Suppressor macrophage treated with lipopolysaccharide for 4 hours (primary cell): ENCODE results near the gene SYNJ1.
"Not testable (repeated sequence)": the region's sequence is repeated elsewhere in the genome, so short reads cannot be mapped to it uniquely, and the experiment has no call there.

Source experiments
- DNase-seq: peaks from one replicate; pipeline ENCODE4 v3.0.0-alpha.2; 2020

The SYNJ1 gene

DNA sequence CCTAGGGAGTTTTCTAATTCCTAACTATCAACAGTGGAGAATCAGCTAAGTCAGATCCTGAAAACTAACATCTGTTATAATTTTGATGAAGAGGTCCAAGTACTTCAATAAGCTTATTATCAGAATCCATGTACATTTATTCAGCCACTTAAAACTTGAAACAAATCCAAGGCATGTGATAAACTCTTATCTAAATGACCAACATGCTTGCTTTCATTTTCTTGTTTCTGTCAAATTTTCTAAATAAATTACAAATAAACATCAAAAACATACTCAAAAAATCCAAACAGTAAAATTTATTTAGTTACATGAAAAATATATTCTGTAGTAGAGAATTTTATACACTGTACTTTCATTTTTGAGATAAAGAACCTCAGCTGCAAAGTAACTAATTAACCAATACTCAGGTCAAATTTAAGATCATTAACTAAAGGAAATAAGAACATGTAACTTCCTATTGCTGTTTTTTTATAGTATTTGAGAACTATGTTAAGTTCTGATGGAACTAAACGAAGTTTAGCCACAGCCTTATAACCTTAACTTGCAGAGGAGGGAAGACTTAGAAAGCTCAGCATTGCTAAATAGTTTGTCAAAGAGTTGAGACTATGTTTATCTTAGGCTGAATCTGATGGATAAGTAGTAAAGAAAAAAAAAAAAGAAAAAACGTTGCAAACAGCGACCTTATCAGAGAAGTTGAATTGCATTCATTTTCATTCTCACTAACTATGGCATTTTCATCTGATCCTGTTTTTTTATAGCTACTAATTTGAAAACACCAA is 44.9 kb downstream of the SYNJ1 start:
- DNase-seq: no peak

DNA sequence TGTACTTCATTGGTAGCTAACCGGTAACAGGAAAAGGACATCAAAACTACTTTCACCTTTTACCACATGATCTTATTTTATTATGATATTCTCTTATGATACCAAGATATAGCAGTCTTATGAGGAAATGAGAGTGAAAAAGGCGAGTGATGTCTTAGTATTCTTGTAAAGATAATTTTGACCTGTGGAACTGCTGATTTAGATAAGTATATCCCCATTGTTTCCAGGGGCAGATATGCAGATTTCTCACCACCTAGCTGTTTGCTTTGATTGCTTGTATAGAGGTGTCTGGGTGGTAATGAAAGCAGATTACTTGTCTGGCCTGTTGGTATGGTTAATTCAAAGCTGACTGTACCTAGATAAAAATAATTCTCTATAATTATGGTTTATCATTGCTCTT is 53.1 kb downstream of the SYNJ1 start:
- DNase-seq: no peak

DNA sequence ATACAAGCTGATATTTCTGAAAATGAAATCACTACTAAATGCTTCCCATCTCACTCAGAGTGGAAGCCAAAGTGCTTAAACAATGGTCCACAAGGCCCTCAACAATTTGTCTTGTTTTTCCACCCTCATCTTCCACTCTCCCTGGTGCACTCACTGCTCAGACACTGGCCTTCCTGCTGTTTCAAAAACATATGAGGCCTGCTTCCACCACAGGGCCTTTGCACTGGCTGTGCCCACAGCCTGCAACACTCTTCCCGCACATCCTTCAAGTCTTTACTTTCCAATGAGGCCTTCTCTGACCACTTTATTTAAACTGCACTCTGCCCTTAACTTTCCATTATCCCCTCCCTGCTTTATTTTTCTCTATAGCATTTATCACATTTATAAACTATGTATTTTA is 53.8 kb downstream of the SYNJ1 start:
- DNase-seq: no peak

DNA sequence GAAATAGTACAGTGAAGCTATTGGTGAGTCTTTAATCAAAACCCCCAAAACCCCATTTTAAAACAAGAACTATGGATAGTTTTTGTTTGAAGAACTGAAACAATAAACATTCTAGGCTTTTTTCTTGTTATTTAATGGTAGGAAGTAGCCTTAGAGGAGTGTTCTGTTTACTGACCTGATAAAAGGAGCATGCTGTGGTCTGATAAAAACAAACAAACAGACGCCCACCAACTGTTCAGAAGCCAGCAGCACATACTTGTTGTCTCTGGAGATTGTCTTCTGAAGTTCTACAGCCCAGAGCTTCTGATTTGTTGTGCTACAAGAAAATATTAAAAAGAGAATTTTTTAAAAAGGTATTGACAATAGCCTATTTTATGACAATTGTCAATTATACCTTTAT is 61.6 kb downstream of the SYNJ1 start:
- no peak for DNase-seq

DNA sequence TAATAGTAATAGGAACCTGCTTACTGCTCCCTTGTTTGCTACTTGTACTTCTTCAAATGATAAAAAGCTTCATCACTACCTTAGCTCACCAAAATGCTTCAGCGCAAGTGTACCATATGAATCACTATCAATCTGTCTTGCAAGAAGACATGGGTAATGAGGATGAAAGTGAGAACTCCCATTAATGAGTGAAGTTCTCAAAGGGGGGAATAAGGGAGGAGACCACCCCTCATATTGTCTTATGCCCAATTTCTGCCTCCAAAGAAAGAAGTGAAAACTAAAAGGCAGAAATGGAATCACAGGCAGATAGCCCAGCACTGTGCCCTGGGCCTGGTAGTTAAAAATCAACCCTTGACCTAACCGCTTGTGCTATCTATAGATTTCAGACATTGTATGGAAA is 63.7 kb downstream of the SYNJ1 start:
- DNase-seq: not testable (repeated sequence)

DNA sequence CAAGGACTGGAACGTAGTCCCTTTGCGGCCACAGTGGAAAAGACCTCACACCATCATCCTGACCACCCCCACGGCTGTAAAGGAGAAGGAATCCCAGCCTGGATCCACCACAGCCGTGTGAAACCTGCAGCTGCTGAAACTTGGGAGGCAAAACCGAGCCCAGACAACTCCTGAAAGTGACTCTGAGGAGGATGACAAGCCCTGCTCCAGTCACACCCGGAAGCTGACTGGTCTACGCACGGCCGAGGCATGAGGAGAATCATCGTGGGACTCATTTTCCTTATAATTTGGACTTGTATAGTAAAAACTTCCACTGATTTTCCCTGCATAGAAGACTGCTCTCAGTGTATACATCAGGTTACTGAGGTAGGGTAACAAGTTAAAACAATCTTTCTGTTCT is 65.8 kb downstream of the SYNJ1 start:
- DNase-seq: not testable (repeated sequence)

DNA sequence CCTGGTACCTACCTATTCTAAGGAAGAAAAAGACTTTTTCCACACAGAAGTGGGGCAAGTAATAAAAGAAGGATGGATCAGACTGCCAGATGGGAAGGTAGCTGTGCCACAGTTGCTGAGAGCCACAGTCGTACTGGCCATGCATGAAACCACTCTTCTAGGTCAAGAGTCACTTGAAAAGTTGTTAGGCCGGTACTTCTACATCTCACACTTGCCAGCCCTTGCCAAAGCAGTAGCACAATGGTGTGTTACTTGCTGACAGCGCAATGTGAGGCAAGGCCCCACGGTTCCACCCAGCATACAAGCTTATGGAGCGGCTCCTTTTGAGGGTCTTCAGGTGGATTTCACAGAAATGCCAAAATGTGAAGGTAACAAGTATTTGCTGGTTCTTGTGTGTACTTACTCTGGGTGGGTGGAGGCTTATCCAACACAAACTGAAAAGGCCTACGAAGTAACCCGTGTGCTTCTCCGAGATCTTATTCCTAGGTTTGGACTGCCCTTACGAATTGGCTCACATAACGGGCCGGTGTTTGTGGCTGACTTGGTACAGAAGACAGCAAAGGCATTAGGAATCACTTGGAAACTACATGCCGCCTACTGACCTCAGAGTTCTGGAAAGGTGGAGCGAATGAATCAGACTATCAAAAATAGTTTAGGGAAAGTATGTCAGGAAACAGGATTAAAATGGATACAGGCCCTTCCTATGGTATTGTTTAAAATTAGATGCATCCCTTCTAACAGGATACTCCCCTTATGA is 66.6 kb downstream of the SYNJ1 start:
- not testable (repeated sequence) for DNase-seq

DNA sequence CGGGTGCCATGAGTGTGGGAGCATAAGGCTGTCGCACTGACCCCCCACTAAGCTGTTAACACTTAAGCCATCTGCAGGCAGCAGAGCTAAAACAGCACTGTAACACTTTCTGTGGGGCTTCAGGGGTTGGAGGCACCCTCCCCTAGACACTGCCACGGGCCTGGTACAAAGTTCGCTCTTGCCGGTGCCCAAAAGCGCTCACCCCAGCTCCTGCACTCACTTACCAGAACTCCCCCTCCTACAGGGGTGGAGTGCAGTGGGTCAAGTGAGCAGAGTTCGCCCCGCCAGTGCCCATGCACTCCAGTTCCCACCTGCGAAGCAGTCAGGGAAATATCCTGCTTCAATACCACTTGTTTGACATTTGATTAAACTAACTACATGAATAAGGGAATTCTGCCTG is 69.3 kb downstream of the SYNJ1 start:
- no peak for DNase-seq

DNA sequence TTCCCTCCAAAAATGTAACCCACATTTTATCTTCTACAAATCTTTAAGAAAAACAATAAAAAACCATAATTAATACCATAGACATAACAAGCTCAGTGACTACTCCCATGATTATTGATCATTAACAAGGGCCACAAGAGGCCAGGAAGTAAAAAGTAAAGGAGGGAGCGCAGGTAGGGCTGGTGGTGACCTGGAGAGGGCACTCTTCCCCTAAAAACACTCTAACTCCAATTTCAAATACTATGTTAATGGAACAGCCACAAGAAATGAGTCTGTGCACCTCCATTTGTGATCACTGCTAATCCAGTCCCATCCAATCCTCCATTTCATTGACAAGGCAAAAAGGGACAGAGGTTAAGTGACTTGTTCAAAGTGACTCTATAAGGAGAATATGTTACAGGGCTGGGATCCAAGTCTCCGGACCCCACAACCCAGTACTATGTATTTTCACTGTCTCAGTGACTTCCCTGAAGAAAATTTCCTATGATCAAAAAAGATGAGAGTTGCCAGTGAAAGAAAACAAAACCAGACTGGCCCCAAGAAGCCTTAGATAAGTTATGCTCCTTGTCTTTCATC is 74.4 kb downstream of the SYNJ1 start:
- no peak for DNase-seq

DNA sequence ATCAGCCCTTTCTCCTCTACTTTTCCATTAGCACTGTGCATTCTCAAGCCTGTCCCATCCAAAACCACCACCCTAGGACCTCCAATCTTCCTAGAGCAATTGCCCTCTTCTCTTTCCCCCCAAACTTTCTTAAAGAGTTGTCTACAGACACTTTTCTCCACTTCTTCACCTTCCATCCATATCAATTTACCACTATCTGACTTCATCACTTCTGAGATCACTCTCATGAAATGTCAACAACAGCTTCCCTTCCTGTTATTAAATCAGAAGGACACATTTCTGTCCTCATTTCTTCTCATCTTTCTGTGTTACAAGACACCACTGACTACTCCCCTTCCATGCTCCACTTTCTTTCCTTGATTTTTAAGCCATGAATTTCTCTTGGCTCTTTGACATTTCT is 79.6 kb downstream of the SYNJ1 start:
- no peak for DNase-seq

DNA sequence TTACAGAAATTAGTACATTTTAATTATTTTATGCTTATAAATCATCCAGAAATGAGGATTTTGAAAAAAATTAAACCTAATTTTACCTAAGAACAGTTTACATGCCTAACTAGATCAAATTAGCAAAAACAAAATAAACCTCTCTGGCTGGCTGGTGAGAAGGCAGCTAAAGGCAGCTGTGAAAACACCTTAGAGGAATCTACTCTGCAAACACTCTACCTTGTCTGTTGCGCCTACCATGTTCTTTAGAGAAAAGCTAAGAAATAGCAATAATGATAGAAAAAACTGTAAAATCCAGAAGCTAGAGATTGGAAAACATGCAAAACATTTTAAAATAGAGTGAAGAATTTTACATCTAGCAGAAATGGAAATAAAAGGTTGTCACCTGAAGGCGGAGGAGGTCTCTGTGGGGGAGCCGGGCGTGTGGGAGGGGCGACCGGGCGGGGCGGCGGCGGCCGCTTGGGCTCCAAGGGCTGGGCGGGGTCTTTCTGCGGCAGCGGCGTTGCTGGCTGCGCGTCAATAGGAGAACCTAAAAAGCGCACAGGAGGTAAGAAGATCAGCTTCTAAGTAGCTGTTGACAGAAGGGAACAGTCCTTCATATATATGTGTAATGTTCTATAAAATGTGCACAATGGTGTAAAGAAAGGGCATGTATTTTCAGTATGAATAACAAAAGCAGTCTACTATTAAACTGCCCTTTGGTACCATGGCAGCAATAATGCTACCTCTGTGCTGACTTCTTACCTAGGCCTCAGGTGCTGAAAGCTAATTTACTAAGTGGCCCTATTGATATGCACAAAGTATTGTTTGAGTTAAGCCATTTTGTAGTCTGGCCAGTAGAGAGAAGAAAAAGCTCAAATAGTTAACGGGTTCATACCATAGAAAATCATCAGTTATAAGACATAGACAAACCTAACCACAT is 82.3 kb downstream of the SYNJ1 start:
- DNase-seq: no peak

DNA sequence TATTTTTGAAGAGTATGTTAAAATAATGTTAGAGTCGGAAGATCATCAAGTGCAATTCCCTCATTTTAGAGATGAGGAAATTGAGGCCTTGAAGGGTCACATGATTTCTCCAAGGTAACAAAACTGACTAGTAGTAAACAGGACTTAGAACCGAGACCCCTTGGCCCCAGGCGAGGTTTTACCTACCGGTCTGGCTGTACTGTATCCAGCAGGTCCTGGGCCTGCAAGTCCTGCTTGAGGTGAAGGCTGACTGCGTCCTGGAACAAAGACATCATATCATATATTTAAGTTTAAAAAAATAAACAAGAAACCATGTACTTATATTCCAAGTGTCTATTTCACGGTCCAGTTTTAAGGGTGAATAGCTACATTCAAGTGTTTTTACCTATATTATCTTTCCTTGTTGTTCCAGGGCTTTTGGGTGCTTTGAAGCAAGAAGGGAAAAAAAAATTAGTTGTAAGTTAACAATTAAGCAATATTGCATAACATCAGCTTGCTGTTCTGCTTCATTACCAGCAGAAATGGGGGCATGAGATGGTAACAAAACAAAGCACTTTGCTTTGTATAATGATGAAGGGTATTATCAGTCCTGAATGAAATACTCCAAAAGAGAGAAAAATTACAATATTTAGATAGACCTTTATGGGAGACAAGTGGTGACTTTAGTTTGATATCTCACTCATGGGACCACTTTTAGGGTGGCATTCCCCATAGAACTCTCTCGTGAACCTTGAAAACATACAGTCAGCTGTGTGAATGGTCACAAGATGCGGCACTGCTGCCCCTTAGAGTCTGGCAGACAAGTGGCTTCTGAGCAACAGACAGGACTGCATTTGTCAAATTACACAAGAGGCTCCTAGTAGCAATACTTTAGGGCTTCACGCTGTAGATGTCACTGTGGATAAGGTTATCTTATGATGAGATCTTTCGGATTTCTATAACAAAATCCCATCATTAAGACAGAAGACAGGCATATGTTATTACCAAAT is 85.8 kb downstream of the SYNJ1 start:
- DNase-seq: no peak

DNA sequence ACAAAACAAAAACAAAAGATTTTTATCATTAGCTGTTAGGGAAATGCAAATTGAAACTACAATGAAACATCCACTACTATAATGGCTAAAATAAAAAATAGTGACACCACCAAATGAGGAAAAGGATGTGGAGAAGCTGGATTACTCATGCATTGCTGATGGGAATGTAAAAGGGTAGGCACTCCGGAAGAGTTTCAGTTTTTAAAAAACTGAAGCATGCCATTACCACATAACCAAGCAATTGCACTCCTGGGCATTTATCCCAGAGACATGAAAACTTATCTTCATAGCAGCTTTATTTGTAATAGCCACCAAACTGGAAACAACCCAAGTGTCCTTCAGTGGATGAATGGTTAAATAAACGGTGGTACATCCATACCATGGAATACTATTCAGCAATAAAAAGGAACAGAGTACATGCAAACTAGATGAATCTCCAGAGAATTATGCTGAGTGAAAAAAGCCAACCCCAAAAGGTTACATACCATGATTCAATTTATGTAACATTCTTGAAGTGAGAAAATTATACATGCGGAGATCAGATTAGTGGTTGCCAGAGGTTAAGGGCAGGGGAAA is 101.1 kb downstream of the SYNJ1 start:
- peak; percentile 60 for DNase-seq

DNA sequence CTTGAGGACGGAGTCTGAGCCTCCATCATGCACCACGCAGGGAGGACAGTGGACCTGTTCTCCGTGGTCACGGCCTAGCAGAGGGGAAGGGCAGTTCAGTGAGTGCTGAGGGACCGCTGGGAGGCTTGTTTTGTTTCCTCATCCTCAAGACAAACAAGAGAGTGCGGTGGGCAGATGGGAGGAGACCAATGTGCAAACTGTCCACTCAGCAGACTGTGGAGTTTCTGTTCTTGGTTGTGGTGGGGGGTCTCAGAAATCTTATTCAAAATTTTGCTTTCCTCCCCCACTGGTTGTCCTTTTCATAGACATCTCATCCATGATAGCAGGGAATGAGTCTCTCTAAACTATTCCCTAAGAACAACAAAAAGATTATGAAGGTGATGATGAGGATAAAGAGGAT is 109.6 kb downstream of the SYNJ1 start:
- DNase-seq: not testable (repeated sequence)

DNA sequence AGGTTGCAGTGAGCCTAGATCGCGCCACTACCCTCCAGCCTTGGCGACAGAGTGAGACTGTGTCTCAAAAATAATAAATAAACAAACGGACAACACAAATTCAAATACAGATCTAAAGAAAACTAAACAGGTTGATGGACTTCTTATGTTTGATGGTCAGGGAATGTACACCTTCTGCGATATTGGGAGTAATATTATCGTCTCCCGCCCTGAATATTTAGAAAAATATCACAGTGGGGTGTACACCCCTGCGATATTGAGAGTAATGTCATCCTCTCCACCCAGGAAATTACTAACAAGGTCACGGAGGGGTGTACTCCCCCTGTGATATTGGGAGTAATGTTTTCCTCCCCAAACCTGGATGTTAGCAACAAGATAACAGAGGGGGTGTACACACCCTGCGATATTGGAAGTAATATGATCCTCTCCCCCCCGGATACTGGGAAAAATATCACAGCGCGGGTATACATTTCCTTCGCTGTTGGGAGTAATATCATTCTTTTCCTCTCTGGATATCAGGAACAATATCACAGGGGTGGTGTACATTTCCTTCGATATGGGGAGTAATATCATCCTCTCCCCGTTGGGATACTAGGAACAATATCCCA is 114.3 kb downstream of the SYNJ1 start:
- no peak for DNase-seq

DNA sequence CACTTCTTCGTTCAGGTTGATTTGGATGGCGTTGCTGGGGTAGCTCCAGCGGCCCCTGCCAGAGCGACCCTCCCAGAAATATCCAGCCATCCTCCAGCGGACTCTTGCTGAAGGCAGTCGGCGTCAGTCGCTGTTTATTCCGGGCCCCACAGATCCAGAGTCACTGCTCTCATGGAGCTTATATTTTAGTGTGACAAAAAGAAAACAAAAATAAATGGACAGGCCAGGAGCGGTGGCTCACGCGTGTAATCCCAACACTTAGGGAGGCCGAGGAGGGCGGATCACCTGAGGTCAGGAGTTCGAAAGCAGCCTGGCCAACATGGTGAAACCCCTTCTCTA is 114.8 kb downstream of the SYNJ1 start:
- DNase-seq: no peak

DNA sequence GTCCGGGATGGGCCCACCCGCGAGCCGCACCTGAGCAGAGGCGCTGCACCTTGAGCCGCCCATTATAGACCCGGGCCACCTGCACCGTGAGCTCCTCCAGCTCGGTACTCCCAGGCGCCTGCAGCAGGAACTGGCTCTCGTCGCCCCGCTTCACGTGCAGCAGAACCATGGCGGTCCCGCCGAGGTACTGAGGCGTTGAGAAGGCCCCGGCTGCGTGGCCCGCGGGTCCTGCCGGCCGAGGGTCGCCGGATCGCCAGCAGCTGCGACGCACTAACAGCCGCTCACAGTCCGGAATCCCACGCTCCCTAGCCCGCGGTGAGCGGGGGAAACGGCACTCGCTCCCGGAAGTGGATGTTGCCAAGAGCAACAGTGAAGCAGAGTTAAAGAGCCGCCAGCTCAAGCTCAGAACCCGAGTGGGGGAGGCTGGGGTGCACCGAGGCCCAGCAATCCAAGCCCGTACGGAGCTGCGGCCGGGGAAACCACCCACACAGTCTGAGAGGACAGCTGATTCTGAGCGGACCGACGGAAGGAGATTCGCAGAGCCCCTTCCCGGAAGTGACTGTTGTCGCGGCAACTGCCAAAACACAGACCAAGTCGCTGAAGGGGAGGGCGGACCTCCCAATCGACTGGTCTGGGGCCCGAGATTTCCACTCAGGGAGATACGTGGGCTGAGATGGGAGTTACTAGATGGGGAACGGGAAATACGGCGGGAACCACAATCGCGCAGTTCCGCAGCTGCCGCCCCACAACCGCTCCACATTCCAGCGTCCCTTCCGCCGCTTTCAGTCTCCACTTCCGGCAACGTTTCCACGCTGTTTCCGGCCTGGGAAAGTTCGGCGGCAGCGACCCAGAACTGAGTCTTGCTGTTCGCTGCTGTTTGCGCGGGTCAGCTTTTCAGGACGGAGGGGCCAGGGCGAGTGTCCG is 115.5 kb downstream of the SYNJ1 start, which contains the start of gene CFAP298:
Gene CFAP298 (minus strand): TSS at position 303 of the 924 bp plus-strand sequence. CDS start 134 bp downstream, at position 169.
- DNase-seq: peak; percentile 92

DNA sequence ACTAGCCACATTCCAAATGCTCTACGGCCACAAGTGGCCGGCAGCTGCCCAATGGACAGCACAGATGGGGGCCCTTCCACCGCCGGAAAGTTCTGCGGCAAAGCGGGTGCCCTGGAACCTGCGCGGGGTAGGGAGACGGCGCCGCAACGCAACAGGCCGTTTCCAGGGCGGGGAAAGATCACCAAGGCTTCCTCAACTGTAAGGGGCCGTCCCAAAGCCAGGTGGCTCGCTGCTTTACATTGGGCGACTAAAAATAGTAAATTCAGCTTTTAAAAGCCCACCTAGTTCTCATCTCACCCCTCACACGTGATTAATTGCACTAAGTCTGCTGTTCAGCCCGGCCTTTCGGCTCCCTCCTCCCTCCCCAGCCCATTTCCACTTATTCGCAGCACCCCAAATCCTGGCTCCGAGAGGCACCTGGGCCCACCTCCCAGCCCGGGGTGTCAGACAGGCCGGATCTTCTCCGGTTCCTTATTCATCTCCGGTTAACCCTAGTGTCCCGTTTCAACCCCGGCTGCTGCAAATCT is 116.3 kb downstream of the SYNJ1 start:
- peak; percentile 32 for DNase-seq

DNA sequence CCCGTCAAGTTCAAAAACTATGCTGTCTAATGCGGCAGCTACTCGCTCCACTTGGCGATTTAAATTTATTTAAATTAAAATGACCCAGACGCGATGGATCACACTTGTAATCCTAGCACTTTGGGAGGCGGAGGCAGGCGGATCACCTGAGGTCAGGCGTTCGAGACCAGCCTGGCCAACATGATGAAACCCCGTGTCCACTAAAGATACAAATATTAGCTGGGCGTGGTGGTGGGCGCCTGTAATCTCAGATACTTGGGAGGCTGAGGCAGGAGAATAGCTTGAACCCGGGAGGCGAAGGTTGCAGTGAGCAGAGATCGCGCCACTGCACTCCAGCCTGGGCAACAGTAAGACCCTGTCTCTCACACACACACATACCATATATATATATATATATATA is 116.9 kb downstream of the SYNJ1 start:
- DNase-seq: not testable (repeated sequence)
